K562 (cell line): Measurements from ENCODE around the gene SLC34A3. TPM values are rescaled to one million over a fixed set of nuclear protein-coding genes. Genes with fewer than 3 reads are reported as not detected.

Experiments used
- ATAC-seq: fragments of 200-7000 bp; cut with Tn5 transposase; 3 replicates; pipeline ENCODE4 v1.9.1; 2020; ENCODE audit warnings: moderate library complexity
- BruUV-seq: library from RNA; stranded (reverse); fragments of 400-500 nt; replicated peaks from 2 replicates; lab custom pipeline; 2021; lab: Mats Ljungman, UMichigan
- CTCF ChIA-PET: fragments of 300-600 bp; formaldehyde crosslinking; extraction: SDS; loops from one replicate; lab custom pipeline; 2021; ENCODE audit warnings: low intra/inter-chr PET ratio; lab: Yijun Ruan, JAX
- POLR2A ChIA-PET: fragments of 300-600, 350-650 bp; sonication (Branson Sonifier 250); formaldehyde crosslinking; extraction: SDS; loops from one replicate; lab custom pipeline; 2021; ENCODE audit warnings: antibody characterized with exemption, inconsistent platforms; lab: Yijun Ruan, JAX
- DNase-seq, 4 experiments: peaks; one replicate each; pipeline versions ENCODE4 v3.0.0 to v3.0.0-alpha.2; 2011 to 2018; ENCODE audit warnings: low spot score in 3 of 4, mixed read lengths in 3 of 4; ENCODE audit errors: extremely low read depth in 1 of 4
- FAIRE-seq: peaks from 2 replicates; lab custom pipeline; 2011; peaks lifted over from hg19 to GRCh38; lab: Jason Lieb, UNC
- H2AFZ ChIP-seq: 2 replicates; pipeline ENCODE4 v1.6.0; 2011; ENCODE audit warnings: low read depth, low read length, control low read depth, inconsistent platforms
- H3K27ac ChIP-seq: fragments of 200-600 bp; 3 replicates; pipeline ENCODE4 v1.8.0; 2011; ENCODE audit warnings: low read depth, mild to moderate bottlenecking, control low read depth, inconsistent platforms, low read length, moderate library complexity, mixed read lengths; ENCODE audit errors: extremely low read depth
- H3K27me3 ChIP-seq, 2 experiments: fragments of 300-600 bp in 1 of 2; 2 replicates in 1 of 2; 3 replicates in 1 of 2; pipeline versions ENCODE4 v1.6.0 to v1.8.0; 2011; ENCODE audit warnings: inconsistent platforms in 2 of 2, low read length in 2 of 2, mild to moderate bottlenecking in 1 of 2, mixed read lengths in 1 of 2, moderate library complexity in 1 of 2; ENCODE audit not compliant: control insufficient read depth in 2 of 2, insufficient read depth in 2 of 2
- H3K36me3 ChIP-seq: fragments of 300-600 bp; 3 replicates; pipeline ENCODE4 v1.8.0; 2011; ENCODE audit warnings: mild to moderate bottlenecking, low read length, inconsistent platforms; ENCODE audit not compliant: control insufficient read depth, insufficient read depth
- H3K4me1 ChIP-seq, 2 experiments: fragments of 200-600 bp in 1 of 2; replicated peaks in 1 of 2; 2 replicates in 1 of 2; 3 replicates in 1 of 2; pipeline versions ENCODE4 v1.5.1 to v1.8.0; 2011; ENCODE audit warnings: inconsistent platforms in 2 of 2, low read length in 2 of 2, mild to moderate bottlenecking in 1 of 2, mixed read lengths in 1 of 2, moderate library complexity in 1 of 2; ENCODE audit not compliant: control insufficient read depth in 2 of 2, insufficient read depth in 2 of 2
- H3K4me2 ChIP-seq: 2 replicates; pipeline ENCODE4 v1.6.1; 2011; ENCODE audit warnings: low read length, control low read depth, inconsistent platforms, mixed read lengths; ENCODE audit not compliant: insufficient read depth
- H3K4me3 ChIP-seq: fragments of 200-600 bp; sonication (generic), shearing (Covaris generic); 2 replicates; pipeline ENCODE4 v1.5.1; 2016; ENCODE audit warnings: control low read depth, inconsistent platforms
- H3K79me2 ChIP-seq: fragments of 200-600 bp; 3 replicates; pipeline ENCODE4 v1.8.0; 2011; ENCODE audit warnings: low read length, inconsistent platforms; ENCODE audit not compliant: control insufficient read depth, insufficient read depth
- H3K9ac ChIP-seq, 2 experiments: 2 replicates each; pipeline versions ENCODE4 v1.6.0 to v1.6.1; 2011; ENCODE audit warnings: low read depth in 2 of 2, low read length in 2 of 2, control low read depth in 1 of 2, inconsistent platforms in 1 of 2, mild to moderate bottlenecking in 1 of 2, mixed read lengths in 1 of 2; ENCODE audit not compliant: insufficient read depth in 1 of 2
- H3K9me1 ChIP-seq: one replicate; pipeline ENCODE4 v1.6.0; 2011; ENCODE audit warnings: inconsistent platforms, mild to moderate bottlenecking, low read length, moderate library complexity; ENCODE audit not compliant: control insufficient read depth, insufficient read depth
- H3K9me3 ChIP-seq: replicated peaks from 2 replicates; pipeline ENCODE4 v1.5.1; 2011; ENCODE audit warnings: low read depth, low read length, inconsistent platforms; ENCODE audit not compliant: control insufficient read depth, insufficient read depth
- H4K20me1 ChIP-seq: replicated peaks from 2 replicates; pipeline ENCODE4 v1.6.1; 2011; ENCODE audit warnings: low read length, inconsistent platforms, mixed read lengths; ENCODE audit not compliant: control insufficient read depth, insufficient read depth
- HMG20A ChIP-seq: fragments of 450-650 bp; formaldehyde crosslinking; conservative IDR thresholded peaks from 2 replicates; pipeline ENCODE4 v1.4.0; 2020; ENCODE audit warnings: mild to moderate bottlenecking, mixed read lengths
- ILF3 ChIP-seq: fragments of 450-650 bp; IDR thresholded peaks from 2 replicates; pipeline ENCODE4 v1.6.1; 2018; ENCODE audit warnings: antibody characterized with exemption, mild to moderate bottlenecking, moderate library complexity, borderline replicate concordance
- PYGO2 ChIP-seq: fragments of 450-650 bp; IDR thresholded peaks from 2 replicates; pipeline ENCODE4 v1.6.1; 2016; ENCODE audit warnings: mild to moderate bottlenecking, missing genetic modification characterization, moderate library complexity, missing compliant biosample characterization
- ZNF644 ChIP-seq: fragments of 200-800 bp; sonication (Bioruptor generic); IDR thresholded peaks from 2 replicates; pipeline ENCODE4 v1.6.1; 2016; ENCODE audit warnings: low read depth, missing genetic modification characterization, missing compliant biosample characterization
- ZNF699 ChIP-seq: fragments of 250-450 bp; sonication (Bioruptor Pico); IDR thresholded peaks from 2 replicates; pipeline ENCODE4 v1.8.0; 2021; ENCODE audit warnings: mild to moderate bottlenecking, moderate library complexity; ENCODE audit not compliant: insufficient replicate concordance
- WGBS: fragments of 100-300 bp; shearing (Covaris generic); methylation state at CpG from one replicate; pipeline ENCODE4 v1.1.6; 2016; ENCODE audit warnings: low coverage, mixed read lengths; ENCODE audit not compliant: insufficient coverage; ENCODE audit errors: missing lambda C conversion rate; 5-methylcytosine and 5-hydroxymethylcytosine counted together
- in situ Hi-C: fragments of 300-500 bp; cut with MboI; formaldehyde crosslinking; loops from 4 replicates; pipeline ENCODE4 v1.15.0; 2018; ENCODE audit warnings: inconsistent platforms, mixed read lengths
- intact Hi-C: fragments of 100-400 bp; cut with micrococcal nuclease; formaldehyde crosslinking; loops from 2 replicates; pipeline ENCODE4 v1.14.2; 2022
- polyA plus RNA-seq, 8 experiments: library from polyadenylated mRNA; depleted of rRNA in 4 of 8; stranded (reverse) in 5 of 8; unstranded in 3 of 8; fragments of >200 nt; fragmentation: Nextera tagmentation in 2 of 8; fragmentation: Illumina TruSeq in 1 of 8; extraction: Ambion mirVana in 2 of 8; extraction: Trizol in 1 of 8; gene quantifications; 2 replicates each; pipeline versions ENCODE4 v1.2.1 to v1.2.3, GENCODE V29; 2011 to 2014; ENCODE audit warnings: inconsistent platforms in 1 of 8, missing spikeins in 1 of 8
- total RNA-seq, 7 experiments: library from RNA; depleted of rRNA in 6 of 7; stranded (reverse); fragments of >200 nt in 6 of 7; fragmentation: Illumina TruSeq in 2 of 7; extraction: Trizol in 2 of 7; gene quantifications; 2 replicates each; pipeline versions ENCODE4 v1.2.1 to v1.2.3, GENCODE V29; 2011 to 2021; ENCODE audit warnings: low replicate concordance in 1 of 7
- TF ChIP-seq, protein P1 (sequence below), 3 experiments: IDR thresholded peaks in 2 of 3; conservative IDR thresholded peaks in 1 of 3; 2 replicates each; pipeline ENCODE4 v1.5.1; 2011 to 2012; ENCODE audit warnings: low read length in 3 of 3, mild to moderate bottlenecking in 3 of 3, control low read depth in 2 of 3, improper control_type of control experiment in 1 of 3, inconsistent platforms in 1 of 3, low read depth in 1 of 3, mixed read lengths in 1 of 3, moderate library complexity in 1 of 3; ENCODE audit not compliant: insufficient read depth in 2 of 3
- TF ChIP-seq, protein P2 (sequence below): sonication (generic); formaldehyde crosslinking; IDR thresholded peaks from 2 replicates; pipeline ENCODE4 v1.9.0; 2022; ENCODE audit warnings: mild to moderate bottlenecking, missing genetic modification reagents
- TF ChIP-seq, protein P3 (sequence below): sonication (generic); formaldehyde crosslinking; IDR thresholded peaks from 2 replicates; pipeline ENCODE4 v1.8.1; 2023; ENCODE audit warnings: mild to moderate bottlenecking, missing genetic modification reagents

SLC34A3 gene
- total and polyA plus RNA-seq, 9 of the 15 experiments (the other 6 are each of a cell fraction or from before 2014, with no cell fraction given) = not detected

DNA sequence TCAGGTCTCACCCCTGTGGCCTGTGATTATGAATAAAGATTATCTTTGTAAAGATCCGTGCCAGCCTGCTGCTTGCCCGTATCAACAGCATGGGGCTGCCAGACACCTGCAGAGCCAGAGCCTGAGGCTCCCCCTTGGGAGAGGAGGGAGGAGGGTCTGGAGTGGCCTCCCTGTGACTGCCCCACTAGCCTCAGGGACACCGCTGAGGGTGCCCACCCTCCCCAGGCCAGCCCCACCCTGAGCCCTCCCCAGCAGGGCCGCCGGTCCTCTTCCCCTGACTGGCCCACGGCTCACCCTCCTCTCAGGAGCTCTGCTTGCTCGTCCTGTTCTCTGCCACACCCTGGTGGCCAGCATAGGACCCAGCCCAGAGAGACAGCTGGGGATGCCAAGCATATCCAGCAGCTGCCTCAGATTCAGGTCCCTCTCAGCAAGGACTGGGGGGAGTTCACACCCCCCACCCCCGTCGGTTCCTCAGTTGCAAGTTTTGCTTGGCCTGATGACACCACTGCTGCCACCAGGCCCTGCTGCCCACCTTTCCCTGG lies 40.3 kb upstream of the SLC34A3 start:
- H3K4me1 ChIP-seq = peaks cover 20 to 97% of the 10 kb centered on the region in 2 experiments
- H3K36me3 ChIP-seq = peaks cover 53% of the 10 kb centered on the region; the same call in 2 of the 3 replicates
- H4K20me1 ChIP-seq = peaks cover 8% of the 10 kb centered on the region
- in situ Hi-C loops (no loop called here), intact Hi-C loops (no loop called here)
- TF ChIP-seq ZNF644 (tag) = no peak
- TF ChIP-seq, protein P1, sequence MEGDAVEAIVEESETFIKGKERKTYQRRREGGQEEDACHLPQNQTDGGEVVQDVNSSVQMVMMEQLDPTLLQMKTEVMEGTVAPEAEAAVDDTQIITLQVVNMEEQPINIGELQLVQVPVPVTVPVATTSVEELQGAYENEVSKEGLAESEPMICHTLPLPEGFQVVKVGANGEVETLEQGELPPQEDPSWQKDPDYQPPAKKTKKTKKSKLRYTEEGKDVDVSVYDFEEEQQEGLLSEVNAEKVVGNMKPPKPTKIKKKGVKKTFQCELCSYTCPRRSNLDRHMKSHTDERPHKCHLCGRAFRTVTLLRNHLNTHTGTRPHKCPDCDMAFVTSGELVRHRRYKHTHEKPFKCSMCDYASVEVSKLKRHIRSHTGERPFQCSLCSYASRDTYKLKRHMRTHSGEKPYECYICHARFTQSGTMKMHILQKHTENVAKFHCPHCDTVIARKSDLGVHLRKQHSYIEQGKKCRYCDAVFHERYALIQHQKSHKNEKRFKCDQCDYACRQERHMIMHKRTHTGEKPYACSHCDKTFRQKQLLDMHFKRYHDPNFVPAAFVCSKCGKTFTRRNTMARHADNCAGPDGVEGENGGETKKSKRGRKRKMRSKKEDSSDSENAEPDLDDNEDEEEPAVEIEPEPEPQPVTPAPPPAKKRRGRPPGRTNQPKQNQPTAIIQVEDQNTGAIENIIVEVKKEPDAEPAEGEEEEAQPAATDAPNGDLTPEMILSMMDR (IDR thresholded peaks at IDR 0.05 in 2 of 3, conservative IDR thresholded peaks at IDR 0.05 in 1 of 3; ENCODE audit: insufficient read depth in 2 of 3, low read depth in 1 of 3, low read length in 3 of 3) = peak in 2 of 3 experiments; percentile 11 to 19; a peak in 3 of 6 replicates
- no peak for TF ChIP-seq HMG20A (CRISPR knock-in tag)
- TF ChIP-seq ILF3 = no peak
- no peak for TF ChIP-seq ZNF699 (CRISPR knock-in tag)
- TF ChIP-seq, protein P2, sequence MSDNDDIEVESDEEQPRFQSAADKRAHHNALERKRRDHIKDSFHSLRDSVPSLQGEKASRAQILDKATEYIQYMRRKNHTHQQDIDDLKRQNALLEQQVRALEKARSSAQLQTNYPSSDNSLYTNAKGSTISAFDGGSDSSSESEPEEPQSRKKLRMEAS = no peak
- no peak for TF ChIP-seq PYGO2 (tag)
- TF ChIP-seq, protein P3, sequence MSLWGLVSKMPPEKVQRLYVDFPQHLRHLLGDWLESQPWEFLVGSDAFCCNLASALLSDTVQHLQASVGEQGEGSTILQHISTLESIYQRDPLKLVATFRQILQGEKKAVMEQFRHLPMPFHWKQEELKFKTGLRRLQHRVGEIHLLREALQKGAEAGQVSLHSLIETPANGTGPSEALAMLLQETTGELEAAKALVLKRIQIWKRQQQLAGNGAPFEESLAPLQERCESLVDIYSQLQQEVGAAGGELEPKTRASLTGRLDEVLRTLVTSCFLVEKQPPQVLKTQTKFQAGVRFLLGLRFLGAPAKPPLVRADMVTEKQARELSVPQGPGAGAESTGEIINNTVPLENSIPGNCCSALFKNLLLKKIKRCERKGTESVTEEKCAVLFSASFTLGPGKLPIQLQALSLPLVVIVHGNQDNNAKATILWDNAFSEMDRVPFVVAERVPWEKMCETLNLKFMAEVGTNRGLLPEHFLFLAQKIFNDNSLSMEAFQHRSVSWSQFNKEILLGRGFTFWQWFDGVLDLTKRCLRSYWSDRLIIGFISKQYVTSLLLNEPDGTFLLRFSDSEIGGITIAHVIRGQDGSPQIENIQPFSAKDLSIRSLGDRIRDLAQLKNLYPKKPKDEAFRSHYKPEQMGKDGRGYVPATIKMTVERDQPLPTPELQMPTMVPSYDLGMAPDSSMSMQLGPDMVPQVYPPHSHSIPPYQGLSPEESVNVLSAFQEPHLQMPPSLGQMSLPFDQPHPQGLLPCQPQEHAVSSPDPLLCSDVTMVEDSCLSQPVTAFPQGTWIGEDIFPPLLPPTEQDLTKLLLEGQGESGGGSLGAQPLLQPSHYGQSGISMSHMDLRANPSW (CRISPR knock-in tag) = no peak
- POLR2A ChIA-PET = interaction anchor here (0.6 to 6.7 kb wide), 6 partner anchors 8 to 342 kb away, joined by 3 to 56 read pairs (median 4); partner anchors contain the start of genes NDOR1, TMEM203 and TPRN
- H2AFZ ChIP-seq = no peak overlapping the region
- 59% methylated on average over 3 of the region's 9 CpGs for whole genome bisulfite sequencing
- no peaks in the 10 kb centered on the region for H3K9me3 ChIP-seq
- no peaks in the 10 kb centered on the region for H3K9me1 ChIP-seq
- H3K79me2 ChIP-seq = peaks cover 44% of the 10 kb centered on the region
- H3K27ac ChIP-seq = no peak overlapping the region
- H3K4me2 ChIP-seq = peak overlapping the region; percentile 98; the same call in 1 of the 2 replicates
- CTCF ChIA-PET = no interaction called here
- no peaks in the 10 kb centered on the region for H3K27me3 ChIP-seq
- peak overlapping the region in 1 of 2 experiments; percentile 96; a peak in 2 of 4 replicates for H3K9ac ChIP-seq
- FAIRE-seq = no peak
- no peak for DNase-seq
- BruUV-seq = no TSS peak
- no peak for ATAC-seq
- 0 out of 2 replicates have a peak overlapping the region, but pooled peaks have one; percentile 98 for H3K4me3 ChIP-seq
